SK-N-SH (cell line): ENCODE results near the gene THBS2. TPM values are rescaled to one million over a fixed set of nuclear protein-coding genes. Genes with fewer than 3 reads are reported as not detected.

ENCODE experiments used
- CTCF ChIA-PET: fragments of 300-600, 350-600 bp; formaldehyde crosslinking; extraction: SDS; loops from one replicate; lab custom pipeline; 2021; lab: Yijun Ruan, JAX
- POLR2A ChIA-PET: fragments of 350-600 bp; sonication (Branson Sonifier 250); formaldehyde crosslinking; extraction: SDS; loops from one replicate; lab custom pipeline; 2020; ENCODE audit warnings: antibody characterized with exemption, inconsistent platforms; lab: Yijun Ruan, JAX
- DNase-seq: peaks from one replicate; pipeline ENCODE4 v3.0.0; 2012
- H2AFZ ChIP-seq: fragments of 200-600 bp; sonication (generic); 2 replicates; pipeline ENCODE4 v1.8.1; 2016; ENCODE audit warnings: antibody characterized with exemption, mild to moderate bottlenecking, low read depth
- H3F3A ChIP-seq: fragments of 200-600 bp; sonication (generic); replicated peaks from 2 replicates; pipeline ENCODE3; 2016; ENCODE audit warnings: antibody characterized with exemption, mild to moderate bottlenecking; ENCODE audit not compliant: insufficient read depth
- H3K27ac ChIP-seq, 2 experiments: fragments of 200-500 bp in 1 of 2; fragments of 200-600 bp in 1 of 2; sonication (Bioruptor generic) in 1 of 2; sonication (generic), shearing (Covaris generic) in 1 of 2; 2 replicates each; pipeline versions ENCODE4 v1.5.1 to v1.6.1; 2014 to 2016; ENCODE audit warnings: low read depth in 2 of 2, inconsistent platforms in 1 of 2, low read length in 1 of 2, mild to moderate bottlenecking in 1 of 2, mixed read lengths in 1 of 2
- H3K27me3 ChIP-seq: fragments of 200-600 bp; sonication (generic), shearing (Covaris generic); 2 replicates; pipeline ENCODE4 v1.6.1; 2016; ENCODE audit warnings: mixed run types; ENCODE audit not compliant: insufficient read depth
- H3K36me3 ChIP-seq, 2 experiments: fragments of 200-500 bp in 1 of 2; fragments of 200-600 bp in 1 of 2; sonication (Bioruptor generic) in 1 of 2; sonication (generic) in 1 of 2; replicated peaks in 1 of 2; 2 replicates each; pipeline versions ENCODE3 to v1.5.1; 2014 to 2016; ENCODE audit warnings: low read length in 1 of 2, mild to moderate bottlenecking in 1 of 2; ENCODE audit not compliant: insufficient read depth in 2 of 2, control insufficient read depth in 1 of 2
- H3K4me1 ChIP-seq, 2 experiments: fragments of 200-500 bp in 1 of 2; fragments of 200-600 bp in 1 of 2; sonication (Bioruptor generic) in 1 of 2; sonication (generic), shearing (Covaris generic) in 1 of 2; 2 replicates each; pipeline versions ENCODE4 v1.5.1 to v1.6.1; 2014 to 2016; ENCODE audit warnings: low read depth in 1 of 2, low read length in 1 of 2, mixed run types in 1 of 2; ENCODE audit not compliant: insufficient read depth in 2 of 2, control insufficient read depth in 1 of 2
- H3K4me2 ChIP-seq: fragments of 200-600 bp; sonication (generic), shearing (Covaris generic); 2 replicates; pipeline ENCODE4 v1.6.1; 2017; ENCODE audit warnings: mixed run types
- H3K4me3 ChIP-seq, 2 experiments: fragments of 200-500 bp in 1 of 2; fragments of 200-600 bp in 1 of 2; sonication (Bioruptor generic) in 1 of 2; sonication (generic), shearing (Covaris generic) in 1 of 2; 2 replicates each; pipeline versions ENCODE4 v1.5.1 to v1.8.1; 2014 to 2016; ENCODE audit warnings: low read depth in 2 of 2, inconsistent platforms in 1 of 2, low read length in 1 of 2, mild to moderate bottlenecking in 1 of 2, mixed read lengths in 1 of 2, moderate library complexity in 1 of 2
- H3K79me2 ChIP-seq: fragments of 200-600 bp; sonication (generic); 2 replicates; pipeline ENCODE4 v1.8.1; 2017; ENCODE audit warnings: mild to moderate bottlenecking; ENCODE audit not compliant: insufficient read depth
- H3K9ac ChIP-seq: fragments of 200-600 bp; sonication (generic); 2 replicates; pipeline ENCODE4 v1.6.1; 2017; ENCODE audit warnings: mixed run types
- H3K9me2 ChIP-seq: fragments of 200-600 bp; sonication (generic); 2 replicates; pipeline ENCODE4 v1.6.1; 2017; ENCODE audit warnings: mixed run types
- H3K9me3 ChIP-seq: fragments of 200-600 bp; sonication (generic); 2 replicates; pipeline ENCODE4 v1.6.1; 2017; ENCODE audit warnings: mixed run types, mild to moderate bottlenecking, moderate library complexity
- H4K20me1 ChIP-seq: fragments of 200-600 bp; sonication (generic); 2 replicates; pipeline ENCODE4 v1.6.1; 2017; ENCODE audit warnings: mild to moderate bottlenecking, mixed run types; ENCODE audit not compliant: insufficient read depth
- EZH2phosphoT487 ChIP-seq: fragments of 200-600 bp; sonication (generic); IDR thresholded peaks from 2 replicates; pipeline ENCODE4 v1.6.1; 2017; ENCODE audit warnings: low read depth, mixed run types, mild to moderate bottlenecking, antibody characterized with exemption, moderate library complexity, borderline replicate concordance
- FOXJ3 ChIP-seq: sonication (generic); formaldehyde crosslinking; IDR thresholded peaks from 2 replicates; pipeline ENCODE4 v1.5.1; 2020; ENCODE audit warnings: mild to moderate bottlenecking, missing genetic modification reagents
- JUND ChIP-seq: IDR thresholded peaks from 2 replicates; pipeline ENCODE4 v1.4.0; 2012
- MEF2A ChIP-seq: IDR thresholded peaks from 2 replicates; pipeline ENCODE4 v1.4.0; 2012; ENCODE audit warnings: low read depth, borderline replicate concordance
- NFIC ChIP-seq: IDR thresholded peaks from 2 replicates; pipeline ENCODE4 v1.4.0; 2012; ENCODE audit warnings: borderline replicate concordance
- NRF1 ChIP-seq: IDR thresholded peaks from 2 replicates; pipeline ENCODE4 v1.6.1; 2012; ENCODE audit warnings: low read depth, mild to moderate bottlenecking, low read length
- POLR2AphosphoS5 ChIP-seq: IDR thresholded peaks from 2 replicates; pipeline ENCODE4 v1.6.1; 2012; ENCODE audit warnings: low read depth, low read length
- RCOR1 ChIP-seq: fragments of 150-350 bp; IDR thresholded peaks from 2 replicates; pipeline ENCODE4 v1.6.1; 2017; ENCODE audit warnings: antibody characterized with exemption, low read length
- RFX5 ChIP-seq: IDR thresholded peaks from 2 replicates; pipeline ENCODE4 v1.6.1; 2012; ENCODE audit warnings: mild to moderate bottlenecking, improper control_type of control experiment, low read length
- RXRA ChIP-seq: IDR thresholded peaks from 2 replicates; pipeline ENCODE4 v1.4.0; 2012; ENCODE audit warnings: low read depth, mild to moderate bottlenecking, borderline replicate concordance
- SIN3A ChIP-seq: IDR thresholded peaks from 2 replicates; pipeline ENCODE4 v1.6.1; 2012; ENCODE audit warnings: low read depth, mild to moderate bottlenecking, low read length, moderate library complexity, borderline replicate concordance
- SMC3 ChIP-seq: IDR thresholded peaks from 2 replicates; pipeline ENCODE4 v1.6.1; 2012; ENCODE audit warnings: low read depth, low read length, improper control_type of control experiment
- TAF1 ChIP-seq: IDR thresholded peaks from 2 replicates; pipeline ENCODE4 v1.6.1; 2012; ENCODE audit warnings: low read depth, mild to moderate bottlenecking, low read length, moderate library complexity, borderline replicate concordance
- TCF12 ChIP-seq: IDR thresholded peaks from 2 replicates; pipeline ENCODE4 v1.4.0; 2012
- TEAD4 ChIP-seq: IDR thresholded peaks from 2 replicates; pipeline ENCODE4 v1.4.0; 2012; ENCODE audit warnings: mild to moderate bottlenecking, borderline replicate concordance; ENCODE audit not compliant: insufficient read depth
- WGBS: methylation state at CpG from one replicate; pipeline ENCODE4 v1.1.6; 2017; ENCODE audit warnings: low lambda C conversion rate; 5-methylcytosine and 5-hydroxymethylcytosine counted together
- polyA plus RNA-seq, 3 experiments: library from polyadenylated mRNA; depleted of rRNA; stranded (reverse); fragments of >200 nt; gene quantifications; 2 replicates each; pipeline ENCODE4 v1.2.3, GENCODE V29; 2012
- TF ChIP-seq, protein P1 (sequence below): fragments of 200-600 bp; sonication (generic); IDR thresholded peaks from 2 replicates; pipeline ENCODE4 v1.6.1; 2017; ENCODE audit warnings: antibody characterized with exemption, mild to moderate bottlenecking, moderate library complexity
- TF ChIP-seq, protein P2 (sequence below): fragments of 150-350 bp; IDR thresholded peaks from 2 replicates; pipeline ENCODE4 v1.6.1; 2017; ENCODE audit warnings: antibody characterized with exemption, low read length, low read depth, borderline replicate concordance
- TF ChIP-seq, protein P3 (sequence below): IDR thresholded peaks from 2 replicates; pipeline ENCODE4 v1.4.0; 2012; ENCODE audit warnings: low read depth
- TF ChIP-seq, protein P4 (sequence below): IDR thresholded peaks from 2 replicates; pipeline ENCODE4 v1.6.1; 2012; ENCODE audit warnings: mild to moderate bottlenecking, low read depth, low read length, moderate library complexity
- TF ChIP-seq, protein P5 (sequence below): fragments of 150-350 bp; IDR thresholded peaks from 2 replicates; pipeline ENCODE4 v1.6.1; 2016; ENCODE audit warnings: mild to moderate bottlenecking, low read depth, low read length

THBS2 gene
- polyA plus RNA-seq, 1 of the 3 experiments (the other 2 are of a cell fraction) = 166 TPM

DNA sequence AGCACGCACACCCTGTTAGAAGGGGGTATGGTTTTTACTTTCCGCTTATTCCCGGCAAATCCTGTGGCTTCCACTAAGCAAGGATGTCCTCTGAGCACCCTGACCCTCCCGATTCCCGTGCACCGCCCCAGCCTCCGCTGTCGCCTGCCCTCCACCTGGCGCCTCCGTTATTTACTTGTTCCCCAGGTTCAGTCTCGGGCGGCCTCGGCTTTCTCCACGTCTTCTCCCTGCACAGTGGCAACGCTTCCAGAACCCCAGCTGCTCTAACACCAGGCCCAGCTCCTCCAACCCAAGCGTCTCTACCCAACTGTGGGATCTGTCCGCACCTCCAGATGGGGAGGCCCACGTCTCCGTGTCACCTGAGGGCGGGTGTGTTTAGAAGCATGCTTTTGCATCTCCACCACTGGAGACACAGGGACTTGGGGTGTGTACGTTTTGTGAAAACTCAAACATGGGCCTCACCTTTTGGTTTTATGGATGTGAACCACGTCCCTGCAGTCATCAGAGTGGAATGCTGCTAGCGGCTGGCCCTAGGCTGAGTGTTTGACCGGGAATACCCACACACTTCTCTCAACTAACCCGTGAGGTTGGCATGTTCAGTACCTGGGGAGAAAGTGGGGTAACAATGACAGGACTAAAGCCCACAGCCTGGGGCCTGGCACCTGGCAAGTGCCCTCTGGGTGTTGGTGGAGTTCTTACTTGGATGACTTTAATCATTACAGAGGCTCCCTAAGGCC lies 79.9 kb downstream of the THBS2 start:
- Histone ChIP-seq H3K36me3 (no peaks in the 10 kb centered on the region), H3K27me3 (no peaks in the 10 kb centered on the region), H3K9ac (no peak overlapping the region), H3F3A (peaks cover 5% of the 10 kb centered on the region), H3K4me2 (no peak overlapping the region), H3K79me2 (no peaks in the 10 kb centered on the region), H2AFZ (no peak overlapping the region), H4K20me1 (no peaks in the 10 kb centered on the region), H3K9me2 (no peaks in the 10 kb centered on the region), H3K27ac (no peak overlapping the region), H3K4me1 (0 out of 4 replicates have a peak, but pooled peaks cover 0 to 6% of the 10 kb centered on the region in 2 experiments), H3K4me3 (no peak overlapping the region), H3K9me3 (no peaks in the 10 kb centered on the region)
- 91% methylated on average over 25 of the region's 25 CpGs for WGBS
- no peak for DNase-seq
- TF ChIP-seq MEF2A = no peak
- no peak for TF ChIP-seq TCF12
- TF ChIP-seq, protein P1, sequence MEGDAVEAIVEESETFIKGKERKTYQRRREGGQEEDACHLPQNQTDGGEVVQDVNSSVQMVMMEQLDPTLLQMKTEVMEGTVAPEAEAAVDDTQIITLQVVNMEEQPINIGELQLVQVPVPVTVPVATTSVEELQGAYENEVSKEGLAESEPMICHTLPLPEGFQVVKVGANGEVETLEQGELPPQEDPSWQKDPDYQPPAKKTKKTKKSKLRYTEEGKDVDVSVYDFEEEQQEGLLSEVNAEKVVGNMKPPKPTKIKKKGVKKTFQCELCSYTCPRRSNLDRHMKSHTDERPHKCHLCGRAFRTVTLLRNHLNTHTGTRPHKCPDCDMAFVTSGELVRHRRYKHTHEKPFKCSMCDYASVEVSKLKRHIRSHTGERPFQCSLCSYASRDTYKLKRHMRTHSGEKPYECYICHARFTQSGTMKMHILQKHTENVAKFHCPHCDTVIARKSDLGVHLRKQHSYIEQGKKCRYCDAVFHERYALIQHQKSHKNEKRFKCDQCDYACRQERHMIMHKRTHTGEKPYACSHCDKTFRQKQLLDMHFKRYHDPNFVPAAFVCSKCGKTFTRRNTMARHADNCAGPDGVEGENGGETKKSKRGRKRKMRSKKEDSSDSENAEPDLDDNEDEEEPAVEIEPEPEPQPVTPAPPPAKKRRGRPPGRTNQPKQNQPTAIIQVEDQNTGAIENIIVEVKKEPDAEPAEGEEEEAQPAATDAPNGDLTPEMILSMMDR = no peak
- no peak for TF ChIP-seq POLR2AphosphoS5
- TF ChIP-seq, protein P2, sequence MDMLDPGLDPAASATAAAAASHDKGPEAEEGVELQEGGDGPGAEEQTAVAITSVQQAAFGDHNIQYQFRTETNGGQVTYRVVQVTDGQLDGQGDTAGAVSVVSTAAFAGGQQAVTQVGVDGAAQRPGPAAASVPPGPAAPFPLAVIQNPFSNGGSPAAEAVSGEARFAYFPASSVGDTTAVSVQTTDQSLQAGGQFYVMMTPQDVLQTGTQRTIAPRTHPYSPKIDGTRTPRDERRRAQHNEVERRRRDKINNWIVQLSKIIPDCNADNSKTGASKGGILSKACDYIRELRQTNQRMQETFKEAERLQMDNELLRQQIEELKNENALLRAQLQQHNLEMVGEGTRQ = no peak
- TF ChIP-seq JUND = no peak
- no peak for TF ChIP-seq TEAD4
- no peak for TF ChIP-seq TAF1
- TF ChIP-seq RXRA = no peak
- TF ChIP-seq EZH2phosphoT487 = no peak
- TF ChIP-seq NRF1 = no peak
- TF ChIP-seq SMC3 = no peak
- ChIA-PET POLR2A (no interaction called here), CTCF (no interaction called here)

DNA sequence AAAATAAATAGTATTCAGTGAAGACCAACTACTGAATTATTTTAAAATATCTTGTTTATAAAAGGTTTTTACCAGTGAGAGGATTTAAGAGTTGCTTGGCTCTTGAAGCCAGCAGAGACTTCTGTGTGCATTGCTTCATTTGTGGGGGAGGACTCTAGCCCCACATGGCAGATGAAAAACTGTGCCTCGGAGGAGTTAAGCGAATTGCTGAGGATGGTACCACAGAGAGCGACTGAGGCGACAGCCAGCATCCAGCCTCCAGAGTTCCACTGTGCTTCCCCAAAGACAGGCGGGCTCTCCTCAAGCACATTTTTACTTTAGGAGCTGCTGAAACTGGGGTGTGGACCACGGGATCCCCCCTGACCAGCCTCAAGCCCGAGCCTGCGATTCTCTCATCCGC lies 80.7 kb downstream of the THBS2 start:
- Histone ChIP-seq H4K20me1 (no peaks in the 10 kb centered on the region), H3K79me2 (no peaks in the 10 kb centered on the region), H3K9me2 (no peaks in the 10 kb centered on the region), H3K27ac (no peak overlapping the region), H3K27me3 (no peaks in the 10 kb centered on the region), H3K4me1 (0 out of 4 replicates have a peak, but pooled peaks cover 0 to 8% of the 10 kb centered on the region in 2 experiments), H3K9me3 (no peaks in the 10 kb centered on the region), H3K4me3 (no peak overlapping the region), H3F3A (peaks cover 7% of the 10 kb centered on the region), H3K36me3 (no peaks in the 10 kb centered on the region), H3K4me2 (no peak overlapping the region), H3K9ac (no peak overlapping the region), H2AFZ (no peak overlapping the region; the same call in 1 of the 2 replicates)
- CTCF ChIA-PET = no interaction called here
- WGBS = 94% methylated on average over 9 of the region's 9 CpGs
- DNase-seq = no peak
- POLR2A ChIA-PET = no interaction called here
- no peak for TF ChIP-seq RCOR1
- TF ChIP-seq, protein P3, sequence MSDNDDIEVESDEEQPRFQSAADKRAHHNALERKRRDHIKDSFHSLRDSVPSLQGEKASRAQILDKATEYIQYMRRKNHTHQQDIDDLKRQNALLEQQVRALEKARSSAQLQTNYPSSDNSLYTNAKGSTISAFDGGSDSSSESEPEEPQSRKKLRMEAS = no peak
- TF ChIP-seq, protein P4, sequence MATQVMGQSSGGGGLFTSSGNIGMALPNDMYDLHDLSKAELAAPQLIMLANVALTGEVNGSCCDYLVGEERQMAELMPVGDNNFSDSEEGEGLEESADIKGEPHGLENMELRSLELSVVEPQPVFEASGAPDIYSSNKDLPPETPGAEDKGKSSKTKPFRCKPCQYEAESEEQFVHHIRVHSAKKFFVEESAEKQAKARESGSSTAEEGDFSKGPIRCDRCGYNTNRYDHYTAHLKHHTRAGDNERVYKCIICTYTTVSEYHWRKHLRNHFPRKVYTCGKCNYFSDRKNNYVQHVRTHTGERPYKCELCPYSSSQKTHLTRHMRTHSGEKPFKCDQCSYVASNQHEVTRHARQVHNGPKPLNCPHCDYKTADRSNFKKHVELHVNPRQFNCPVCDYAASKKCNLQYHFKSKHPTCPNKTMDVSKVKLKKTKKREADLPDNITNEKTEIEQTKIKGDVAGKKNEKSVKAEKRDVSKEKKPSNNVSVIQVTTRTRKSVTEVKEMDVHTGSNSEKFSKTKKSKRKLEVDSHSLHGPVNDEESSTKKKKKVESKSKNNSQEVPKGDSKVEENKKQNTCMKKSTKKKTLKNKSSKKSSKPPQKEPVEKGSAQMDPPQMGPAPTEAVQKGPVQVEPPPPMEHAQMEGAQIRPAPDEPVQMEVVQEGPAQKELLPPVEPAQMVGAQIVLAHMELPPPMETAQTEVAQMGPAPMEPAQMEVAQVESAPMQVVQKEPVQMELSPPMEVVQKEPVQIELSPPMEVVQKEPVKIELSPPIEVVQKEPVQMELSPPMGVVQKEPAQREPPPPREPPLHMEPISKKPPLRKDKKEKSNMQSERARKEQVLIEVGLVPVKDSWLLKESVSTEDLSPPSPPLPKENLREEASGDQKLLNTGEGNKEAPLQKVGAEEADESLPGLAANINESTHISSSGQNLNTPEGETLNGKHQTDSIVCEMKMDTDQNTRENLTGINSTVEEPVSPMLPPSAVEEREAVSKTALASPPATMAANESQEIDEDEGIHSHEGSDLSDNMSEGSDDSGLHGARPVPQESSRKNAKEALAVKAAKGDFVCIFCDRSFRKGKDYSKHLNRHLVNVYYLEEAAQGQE = no peak
- TF ChIP-seq MEF2A = no peak
- TF ChIP-seq NRF1 = no peak
- no peak for TF ChIP-seq TCF12
- TF ChIP-seq JUND = no peak
- TF ChIP-seq FOXJ3 (CRISPR knock-in tag) = no peak
- no peak for TF ChIP-seq SIN3A
- no peak for TF ChIP-seq RFX5
- TF ChIP-seq NFIC = no peak
- TF ChIP-seq, protein P5, sequence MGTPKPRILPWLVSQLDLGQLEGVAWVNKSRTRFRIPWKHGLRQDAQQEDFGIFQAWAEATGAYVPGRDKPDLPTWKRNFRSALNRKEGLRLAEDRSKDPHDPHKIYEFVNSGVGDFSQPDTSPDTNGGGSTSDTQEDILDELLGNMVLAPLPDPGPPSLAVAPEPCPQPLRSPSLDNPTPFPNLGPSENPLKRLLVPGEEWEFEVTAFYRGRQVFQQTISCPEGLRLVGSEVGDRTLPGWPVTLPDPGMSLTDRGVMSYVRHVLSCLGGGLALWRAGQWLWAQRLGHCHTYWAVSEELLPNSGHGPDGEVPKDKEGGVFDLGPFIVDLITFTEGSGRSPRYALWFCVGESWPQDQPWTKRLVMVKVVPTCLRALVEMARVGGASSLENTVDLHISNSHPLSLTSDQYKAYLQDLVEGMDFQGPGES = no peak
